GM12878 (cell line): ENCODE measurements around the gene CSMD2. TPM values are rescaled to one million over a fixed set of nuclear protein-coding genes. Genes with fewer than 3 reads are reported as not detected.

ENCODE experiments used
- IRF4 ChIP-seq: IDR thresholded peaks from 2 replicates; pipeline ENCODE4 v1.6.1; 2011; ENCODE audit warnings: low read depth, low read length
- PAX8 ChIP-seq: fragments of 450-650 bp; IDR thresholded peaks from 2 replicates; pipeline ENCODE4 v1.6.1; 2017; ENCODE audit warnings: mild to moderate bottlenecking, moderate library complexity
- TAF1 ChIP-seq: IDR thresholded peaks from 2 replicates; pipeline ENCODE4 v1.6.1; 2011; ENCODE audit warnings: mild to moderate bottlenecking, low read depth, low read length, borderline replicate concordance
- polyA plus RNA-seq, 11 experiments: library from polyadenylated mRNA; depleted of rRNA in 4 of 11; unstranded in 6 of 11; stranded (reverse) in 5 of 11; fragments of >200 nt; fragmentation: Nextera tagmentation in 4 of 11; fragmentation: Illumina TruSeq in 1 of 11; extraction: Ambion mirVana in 4 of 11; extraction: Trizol in 1 of 11; gene quantifications; 1 replicate in 1 of 11; 2 replicates in 10 of 11; pipeline versions ENCODE4 v1.2.1 to v1.2.3, GENCODE V29; 2011 to 2016; ENCODE audit warnings: inconsistent platforms in 2 of 11, missing spikeins in 2 of 11, low read depth in 1 of 11
- total RNA-seq, 4 experiments: library from RNA; depleted of rRNA in 3 of 4; stranded (reverse); fragments of >200 nt in 3 of 4; fragmentation: Illumina TruSeq in 1 of 4; extraction: Trizol in 1 of 4; gene quantifications; 2 replicates each; pipeline versions ENCODE4 v1.2.1 to v1.2.3, GENCODE V29; 2013 to 2021
- TF ChIP-seq, protein P1 (sequence below): fragments of 450-650 bp; IDR thresholded peaks from 2 replicates; pipeline ENCODE4 v1.6.1; 2018; ENCODE audit warnings: borderline replicate concordance, mild to moderate bottlenecking; ENCODE audit not compliant: partially characterized antibody
- TF ChIP-seq, protein P2 (sequence below): fragments of 150-350 bp; IDR thresholded peaks from 2 replicates; pipeline ENCODE4 v1.6.1; 2014; ENCODE audit warnings: mild to moderate bottlenecking, low read depth, low read length
- TF ChIP-seq, protein P3 (sequence below): fragments of 450-650 bp; IDR thresholded peaks from 2 replicates; pipeline ENCODE4 v1.6.1; 2016; ENCODE audit warnings: mild to moderate bottlenecking
- TF ChIP-seq, protein P4 (sequence below): fragments of 450-650 bp; IDR thresholded peaks from 2 replicates; pipeline ENCODE4 v1.6.1; 2016; ENCODE audit warnings: mild to moderate bottlenecking, moderate library complexity, borderline replicate concordance

Gene CSMD2
- total and polyA plus RNA-seq, 10 of the 15 experiments (the other 5 are each of a cell fraction or from before 2014, with no cell fraction given): under 0.01 TPM; not detected in 9

DNA sequence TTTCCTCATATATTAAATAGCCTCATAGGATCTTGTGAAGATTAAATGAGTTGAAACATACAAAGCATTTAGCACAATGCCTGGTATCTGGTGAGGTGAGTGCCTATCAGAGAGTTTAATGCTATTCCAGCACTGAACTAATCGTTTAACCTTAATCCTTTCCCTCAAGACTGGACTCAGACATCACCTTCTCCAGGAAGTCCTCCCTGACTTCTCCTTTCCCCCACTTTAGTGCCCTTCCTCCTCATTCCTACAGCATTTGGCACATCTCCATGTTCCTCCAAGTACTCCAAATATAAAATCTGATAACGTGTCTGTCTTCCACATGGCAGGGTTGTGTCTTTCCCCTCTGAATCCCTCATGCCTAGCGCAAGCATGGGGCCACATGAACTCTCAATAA lies 632.8 kb downstream of the CSMD2 start (continued):
- TF ChIP-seq, protein P1, sequence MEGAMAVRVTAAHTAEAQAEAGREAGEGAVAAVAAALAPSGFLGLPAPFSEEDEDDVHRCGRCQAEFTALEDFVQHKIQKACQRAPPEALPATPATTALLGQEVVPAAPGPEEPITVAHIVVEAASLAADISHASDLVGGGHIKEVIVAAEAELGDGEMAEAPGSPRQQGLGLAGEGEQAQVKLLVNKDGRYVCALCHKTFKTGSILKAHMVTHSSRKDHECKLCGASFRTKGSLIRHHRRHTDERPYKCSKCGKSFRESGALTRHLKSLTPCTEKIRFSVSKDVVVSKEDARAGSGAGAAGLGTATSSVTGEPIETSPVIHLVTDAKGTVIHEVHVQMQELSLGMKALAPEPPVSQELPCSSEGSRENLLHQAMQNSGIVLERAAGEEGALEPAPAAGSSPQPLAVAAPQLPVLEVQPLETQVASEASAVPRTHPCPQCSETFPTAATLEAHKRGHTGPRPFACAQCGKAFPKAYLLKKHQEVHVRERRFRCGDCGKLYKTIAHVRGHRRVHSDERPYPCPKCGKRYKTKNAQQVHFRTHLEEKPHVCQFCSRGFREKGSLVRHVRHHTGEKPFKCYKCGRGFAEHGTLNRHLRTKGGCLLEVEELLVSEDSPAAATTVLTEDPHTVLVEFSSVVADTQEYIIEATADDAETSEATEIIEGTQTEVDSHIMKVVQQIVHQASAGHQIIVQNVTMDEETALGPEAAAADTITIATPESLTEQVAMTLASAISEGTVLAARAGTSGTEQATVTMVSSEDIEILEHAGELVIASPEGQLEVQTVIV: no peak
- TF ChIP-seq PAX8: no peak
- TF ChIP-seq, protein P2, sequence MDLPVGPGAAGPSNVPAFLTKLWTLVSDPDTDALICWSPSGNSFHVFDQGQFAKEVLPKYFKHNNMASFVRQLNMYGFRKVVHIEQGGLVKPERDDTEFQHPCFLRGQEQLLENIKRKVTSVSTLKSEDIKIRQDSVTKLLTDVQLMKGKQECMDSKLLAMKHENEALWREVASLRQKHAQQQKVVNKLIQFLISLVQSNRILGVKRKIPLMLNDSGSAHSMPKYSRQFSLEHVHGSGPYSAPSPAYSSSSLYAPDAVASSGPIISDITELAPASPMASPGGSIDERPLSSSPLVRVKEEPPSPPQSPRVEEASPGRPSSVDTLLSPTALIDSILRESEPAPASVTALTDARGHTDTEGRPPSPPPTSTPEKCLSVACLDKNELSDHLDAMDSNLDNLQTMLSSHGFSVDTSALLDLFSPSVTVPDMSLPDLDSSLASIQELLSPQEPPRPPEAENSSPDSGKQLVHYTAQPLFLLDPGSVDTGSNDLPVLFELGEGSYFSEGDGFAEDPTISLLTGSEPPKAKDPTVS: no peak
- no peak for TF ChIP-seq IRF4
- no peak for TF ChIP-seq TAF1
- TF ChIP-seq, protein P3, sequence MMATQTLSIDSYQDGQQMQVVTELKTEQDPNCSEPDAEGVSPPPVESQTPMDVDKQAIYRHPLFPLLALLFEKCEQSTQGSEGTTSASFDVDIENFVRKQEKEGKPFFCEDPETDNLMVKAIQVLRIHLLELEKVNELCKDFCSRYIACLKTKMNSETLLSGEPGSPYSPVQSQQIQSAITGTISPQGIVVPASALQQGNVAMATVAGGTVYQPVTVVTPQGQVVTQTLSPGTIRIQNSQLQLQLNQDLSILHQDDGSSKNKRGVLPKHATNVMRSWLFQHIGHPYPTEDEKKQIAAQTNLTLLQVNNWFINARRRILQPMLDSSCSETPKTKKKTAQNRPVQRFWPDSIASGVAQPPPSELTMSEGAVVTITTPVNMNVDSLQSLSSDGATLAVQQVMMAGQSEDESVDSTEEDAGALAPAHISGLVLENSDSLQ: no peak
- TF ChIP-seq, protein P4, sequence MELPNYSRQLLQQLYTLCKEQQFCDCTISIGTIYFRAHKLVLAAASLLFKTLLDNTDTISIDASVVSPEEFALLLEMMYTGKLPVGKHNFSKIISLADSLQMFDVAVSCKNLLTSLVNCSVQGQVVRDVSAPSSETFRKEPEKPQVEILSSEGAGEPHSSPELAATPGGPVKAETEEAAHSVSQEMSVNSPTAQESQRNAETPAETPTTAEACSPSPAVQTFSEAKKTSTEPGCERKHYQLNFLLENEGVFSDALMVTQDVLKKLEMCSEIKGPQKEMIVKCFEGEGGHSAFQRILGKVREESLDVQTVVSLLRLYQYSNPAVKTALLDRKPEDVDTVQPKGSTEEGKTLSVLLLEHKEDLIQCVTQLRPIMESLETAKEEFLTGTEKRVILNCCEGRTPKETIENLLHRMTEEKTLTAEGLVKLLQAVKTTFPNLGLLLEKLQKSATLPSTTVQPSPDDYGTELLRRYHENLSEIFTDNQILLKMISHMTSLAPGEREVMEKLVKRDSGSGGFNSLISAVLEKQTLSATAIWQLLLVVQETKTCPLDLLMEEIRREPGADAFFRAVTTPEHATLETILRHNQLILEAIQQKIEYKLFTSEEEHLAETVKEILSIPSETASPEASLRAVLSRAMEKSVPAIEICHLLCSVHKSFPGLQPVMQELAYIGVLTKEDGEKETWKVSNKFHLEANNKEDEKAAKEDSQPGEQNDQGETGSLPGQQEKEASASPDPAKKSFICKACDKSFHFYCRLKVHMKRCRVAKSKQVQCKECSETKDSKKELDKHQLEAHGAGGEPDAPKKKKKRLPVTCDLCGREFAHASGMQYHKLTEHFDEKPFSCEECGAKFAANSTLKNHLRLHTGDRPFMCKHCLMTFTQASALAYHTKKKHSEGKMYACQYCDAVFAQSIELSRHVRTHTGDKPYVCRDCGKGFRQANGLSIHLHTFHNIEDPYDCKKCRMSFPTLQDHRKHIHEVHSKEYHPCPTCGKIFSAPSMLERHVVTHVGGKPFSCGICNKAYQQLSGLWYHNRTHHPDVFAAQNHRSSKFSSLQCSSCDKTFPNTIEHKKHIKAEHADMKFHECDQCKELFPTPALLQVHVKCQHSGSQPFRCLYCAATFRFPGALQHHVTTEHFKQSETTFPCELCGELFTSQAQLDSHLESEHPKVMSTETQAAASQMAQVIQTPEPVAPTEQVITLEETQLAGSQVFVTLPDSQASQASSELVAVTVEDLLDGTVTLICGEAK: no peak
